HG02798 (cell line): ENCODE results near the gene PGAM1.
A peak's percentile ranks its signal among the peaks of the same experiment; 100 is the strongest.
"Not testable (repeated sequence)": the region's sequence is repeated elsewhere in the genome, so short reads cannot be mapped to it uniquely, and the experiment has no call there.

ENCODE experiments used
- ATAC-seq: cut with Tn5 transposase; IDR thresholded peaks from one replicate; pipeline ENCODE4 v1.9.1; 2021; ENCODE audit warnings: mild to moderate bottlenecking; ENCODE audit not compliant: unreplicated experiment, poor library complexity

The PGAM1 gene

GRCh38 chr10:97454330-97455036 is 28.5 kb downstream of the PGAM1 start:
- no peak for ATAC-seq

- ATAC-seq, result no peak
These were observed 30.2 kb downstream of the PGAM1 start for GRCh38 chr10:97456034-97456685.

- no peak for ATAC-seq
These were observed 30.7 kb downstream of the PGAM1 start for GRCh38 chr10:97456686-97457065.

- ATAC-seq, result no peak
These were observed 33.1 kb downstream of the PGAM1 start for GRCh38 chr10:97459111-97459510.

GRCh38 chr10:97459933-97460332 is 33.9 kb downstream of the PGAM1 start:
- no peak for ATAC-seq

GRCh38 chr10:97462309-97462708 is 36.3 kb downstream of the PGAM1 start:
- ATAC-seq, result no peak

GRCh38 chr10:97463363-97464132 is 37.6 kb downstream of the PGAM1 start:
- peak; percentile 53 for ATAC-seq

GRCh38 chr10:97464226-97464625 is 38.2 kb downstream of the PGAM1 start:
- ATAC-seq, result no peak

GRCh38 chr10:97465982-97466381 is 40.0 kb downstream of the PGAM1 start:
- ATAC-seq, result no peak

GRCh38 chr10:97466755-97467154 is 40.8 kb downstream of the PGAM1 start:
- ATAC-seq, result no peak

GRCh38 chr10:97468162-97468561 is 42.2 kb downstream of the PGAM1 start:
- ATAC-seq, result no peak

- not testable (repeated sequence) for ATAC-seq
These were observed 42.8 kb downstream of the PGAM1 start for GRCh38 chr10:97468781-97469180.

- ATAC-seq, result no peak
These were observed 48.9 kb downstream of the PGAM1 start for GRCh38 chr10:97474918-97475317.

GRCh38 chr10:97475936-97476594 is 50.1 kb downstream of the PGAM1 start:
- ATAC-seq, result no peak

GRCh38 chr10:97479410-97479809 is 53.4 kb downstream of the PGAM1 start:
- not testable (repeated sequence) for ATAC-seq

GRCh38 chr10:97479939-97480338 is 53.9 kb downstream of the PGAM1 start:
- no peak for ATAC-seq

GRCh38 chr10:97481071-97481470 is 55.1 kb downstream of the PGAM1 start:
- no peak for ATAC-seq

GRCh38 chr10:97482381-97482780 is 56.4 kb downstream of the PGAM1 start:
- ATAC-seq, result no peak
